Kidney epithelial cell (primary cell): ENCODE measurements around the gene LYG2. TPM values are rescaled to one million over a fixed set of nuclear protein-coding genes. Genes with fewer than 3 reads are reported as not detected.

Experiments
- DNase-seq: peaks from one replicate; pipeline ENCODE4 v3.0.0-alpha.2; 2010; ENCODE audit warnings: low read depth
- H3K27me3 ChIP-seq: 2 replicates; pipeline ENCODE4 v1.6.0; 2011; ENCODE audit warnings: low read length; ENCODE audit not compliant: control insufficient read depth, insufficient read depth
- H3K36me3 ChIP-seq: 2 replicates; pipeline ENCODE4 v1.5.1; 2011; ENCODE audit warnings: low read length; ENCODE audit not compliant: control insufficient read depth, insufficient read depth
- H3K4me3 ChIP-seq: 2 replicates; pipeline ENCODE4 v1.5.1; 2011; ENCODE audit warnings: low read depth, mild to moderate bottlenecking, control low read depth, low read length
- total RNA-seq: library from RNA; depleted of rRNA; stranded (reverse); fragments of >200 nt; gene quantifications from 2 replicates; pipeline ENCODE4 v1.2.3, GENCODE V29; 2015
- TF ChIP-seq, protein P1 (sequence below): IDR thresholded peaks from 2 replicates; pipeline ENCODE4 v1.5.1; 2011; ENCODE audit warnings: mild to moderate bottlenecking, moderate library complexity, low read length, control low read depth, inconsistent platforms; ENCODE audit not compliant: insufficient read depth, poor library complexity, severe bottlenecking

LYG2 gene
- total RNA-seq, 1 donor from 2014 or later = not detected

DNA sequence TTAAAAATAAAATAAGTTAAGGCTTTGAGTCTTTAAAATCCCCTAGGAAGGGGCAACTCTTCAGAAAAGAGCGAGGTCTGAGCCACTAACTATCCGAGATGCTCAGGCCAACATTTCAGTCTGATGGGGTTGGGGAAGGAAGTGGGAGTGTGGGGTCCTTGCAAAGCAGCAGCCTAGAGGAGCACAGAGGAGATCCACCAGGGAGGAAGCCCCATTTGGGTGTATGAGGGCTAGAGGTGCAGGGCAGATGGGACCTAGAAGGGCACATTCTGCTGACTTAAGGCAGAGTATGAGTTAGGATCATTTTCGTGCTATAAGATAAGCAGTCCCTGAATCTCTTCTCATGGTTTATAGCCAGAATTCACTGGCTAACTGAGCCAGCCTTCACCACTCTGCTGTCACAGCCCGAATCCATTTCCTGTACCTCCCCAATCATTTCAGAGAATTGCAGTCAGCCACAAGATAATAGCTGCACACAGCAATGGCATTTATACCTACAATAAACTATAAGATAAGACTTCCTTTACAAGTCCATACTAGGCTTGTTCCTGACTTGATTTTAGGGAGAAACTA lies 37.5 kb downstream of the LYG2 start:
- TF ChIP-seq, protein P1, sequence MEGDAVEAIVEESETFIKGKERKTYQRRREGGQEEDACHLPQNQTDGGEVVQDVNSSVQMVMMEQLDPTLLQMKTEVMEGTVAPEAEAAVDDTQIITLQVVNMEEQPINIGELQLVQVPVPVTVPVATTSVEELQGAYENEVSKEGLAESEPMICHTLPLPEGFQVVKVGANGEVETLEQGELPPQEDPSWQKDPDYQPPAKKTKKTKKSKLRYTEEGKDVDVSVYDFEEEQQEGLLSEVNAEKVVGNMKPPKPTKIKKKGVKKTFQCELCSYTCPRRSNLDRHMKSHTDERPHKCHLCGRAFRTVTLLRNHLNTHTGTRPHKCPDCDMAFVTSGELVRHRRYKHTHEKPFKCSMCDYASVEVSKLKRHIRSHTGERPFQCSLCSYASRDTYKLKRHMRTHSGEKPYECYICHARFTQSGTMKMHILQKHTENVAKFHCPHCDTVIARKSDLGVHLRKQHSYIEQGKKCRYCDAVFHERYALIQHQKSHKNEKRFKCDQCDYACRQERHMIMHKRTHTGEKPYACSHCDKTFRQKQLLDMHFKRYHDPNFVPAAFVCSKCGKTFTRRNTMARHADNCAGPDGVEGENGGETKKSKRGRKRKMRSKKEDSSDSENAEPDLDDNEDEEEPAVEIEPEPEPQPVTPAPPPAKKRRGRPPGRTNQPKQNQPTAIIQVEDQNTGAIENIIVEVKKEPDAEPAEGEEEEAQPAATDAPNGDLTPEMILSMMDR = no peak
- H3K27me3 ChIP-seq = no peaks in the 10 kb centered on the region
- no peaks in the 10 kb centered on the region for H3K36me3 ChIP-seq
- DNase-seq = no peak
- no peak overlapping the region for H3K4me3 ChIP-seq

DNA sequence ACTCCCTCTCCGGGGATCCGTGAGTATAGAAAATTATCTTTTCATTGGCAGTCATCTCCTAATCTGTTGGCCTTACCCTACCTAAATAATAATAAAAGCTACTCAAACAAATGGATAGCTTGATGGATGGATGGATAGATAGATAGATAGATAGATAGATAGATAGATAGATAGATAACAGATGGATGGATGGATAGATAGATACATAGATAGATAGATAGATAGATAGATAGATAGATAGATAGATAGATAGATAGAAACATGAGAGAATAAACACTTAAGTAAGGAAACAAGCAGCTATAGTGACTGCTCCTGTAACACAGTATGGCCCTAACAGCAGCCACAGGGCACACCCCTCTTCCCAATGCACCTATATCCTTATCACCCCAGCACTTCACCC lies 39.4 kb downstream of the LYG2 start:
- DNase-seq = no peak
- no peak overlapping the region for H3K4me3 ChIP-seq
- TF ChIP-seq, protein P1 = no peak
- H3K27me3 ChIP-seq = no peaks in the 10 kb centered on the region
- no peaks in the 10 kb centered on the region for H3K36me3 ChIP-seq

DNA sequence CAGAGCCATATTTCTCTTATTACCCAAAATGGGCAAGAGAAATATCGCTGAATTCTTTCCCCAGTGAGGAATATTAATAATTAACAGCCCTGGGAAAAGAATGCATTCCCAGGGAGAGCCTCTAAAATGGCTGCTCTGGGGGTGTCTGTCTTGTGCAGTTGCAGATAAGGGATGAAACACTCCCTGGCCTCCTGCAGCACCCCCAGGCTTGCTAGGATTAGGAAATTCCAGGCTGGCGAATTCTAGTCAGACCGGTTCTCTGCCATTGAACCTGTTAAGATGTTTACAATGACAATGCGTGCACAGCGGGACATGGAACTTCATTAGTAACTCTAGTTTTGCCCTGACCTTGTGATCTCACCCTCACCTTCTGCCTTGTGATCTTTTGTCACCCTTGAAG lies 50.0 kb downstream of the LYG2 start:
- TF ChIP-seq, protein P1 = no peak
- H3K27me3 ChIP-seq = no peaks in the 10 kb centered on the region
- H3K36me3 ChIP-seq = peaks cover 2% of the 10 kb centered on the region
- no peak for DNase-seq
- no peak overlapping the region for H3K4me3 ChIP-seq

DNA sequence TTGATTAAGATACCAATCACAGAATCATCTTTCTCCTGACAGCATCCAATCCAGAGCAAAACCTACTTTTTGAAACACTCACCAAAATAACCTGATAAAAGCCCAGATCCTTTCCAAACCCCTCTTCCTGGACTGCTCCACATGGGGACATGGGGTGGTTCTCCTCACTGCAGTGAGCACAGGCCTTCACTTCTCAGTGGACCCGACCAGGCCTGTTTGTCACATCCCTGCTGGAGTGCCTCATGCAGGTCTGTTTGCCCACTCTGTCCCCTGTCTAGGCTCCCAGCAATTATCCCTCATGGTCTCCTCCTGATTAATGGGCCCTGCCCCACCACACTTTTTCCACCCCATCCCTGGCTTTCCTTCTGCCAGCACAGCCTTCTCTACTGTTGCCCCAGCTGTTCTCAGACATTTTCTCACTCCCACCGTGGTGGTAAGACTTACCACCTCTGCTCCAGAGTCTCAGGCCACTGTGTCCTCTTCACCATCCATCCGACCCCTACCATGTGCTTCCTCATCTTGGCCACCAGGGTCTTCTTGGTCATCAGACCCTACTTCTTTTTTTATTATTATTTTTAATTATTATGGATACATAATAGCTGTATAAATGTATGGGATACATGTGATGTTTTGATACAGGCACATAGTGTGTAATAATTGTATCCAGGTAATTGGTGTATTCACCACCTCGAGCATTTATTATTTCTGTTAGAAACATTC lies 53.3 kb downstream of the LYG2 start:
- TF ChIP-seq, protein P1 = peak; percentile 7
- peaks cover 2% of the 10 kb centered on the region for H3K36me3 ChIP-seq
- no peaks in the 10 kb centered on the region for H3K27me3 ChIP-seq
- H3K4me3 ChIP-seq = no peak overlapping the region
- DNase-seq = no peak

DNA sequence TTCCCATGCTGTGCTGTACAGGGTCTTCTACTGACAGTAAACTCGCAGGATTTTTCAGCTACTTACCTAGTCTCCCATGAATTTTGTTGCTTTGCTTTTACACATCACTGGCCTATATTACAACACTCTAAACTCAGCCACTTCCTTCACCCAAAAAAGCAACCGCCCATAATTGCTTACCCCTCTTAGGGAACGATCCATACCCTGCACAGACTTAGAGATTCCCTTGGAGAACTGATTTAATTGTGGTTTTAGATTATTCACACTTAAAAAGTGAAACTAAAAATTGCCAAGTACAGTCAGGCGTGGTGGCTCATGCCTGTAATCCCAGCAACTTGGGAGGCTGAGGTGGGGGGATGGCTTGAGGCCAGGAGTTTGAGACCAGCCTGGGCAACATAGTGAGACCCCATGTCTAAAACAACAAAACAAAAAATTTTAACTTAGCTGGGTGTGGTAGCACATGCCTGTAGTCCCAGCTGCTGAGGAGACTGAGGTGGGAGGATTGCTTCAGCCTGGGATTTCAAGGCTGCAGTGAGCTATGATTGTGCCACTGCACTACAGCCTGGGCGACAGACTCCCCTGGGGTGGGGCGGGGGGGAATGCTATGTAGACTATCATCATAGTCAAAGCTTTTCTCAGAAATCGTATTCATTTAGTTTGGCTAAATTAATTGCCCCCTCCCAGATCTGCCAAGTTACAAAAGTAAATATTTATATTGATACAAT lies 55.2 kb downstream of the LYG2 start:
- no peaks in the 10 kb centered on the region for H3K27me3 ChIP-seq
- TF ChIP-seq, protein P1 = no peak
- no peak overlapping the region for H3K4me3 ChIP-seq
- H3K36me3 ChIP-seq = peaks cover 2% of the 10 kb centered on the region
- DNase-seq = no peak
